Large intestine (tissue), 3 donors: Measurements from ENCODE around the gene ACOT4. TPM values are rescaled to one million over a fixed set of nuclear protein-coding genes. Genes with fewer than 3 reads are reported as not detected.

Source experiments
- DNase-seq, 2 donors: peaks; one replicate each; pipeline versions ENCODE4 v3.0.0 to v3.0.0-alpha.2; 2013
- H3K27ac ChIP-seq: one replicate; pipeline ENCODE4 v1.5.1; 2013; ENCODE audit warnings: low read length
- H3K27me3 ChIP-seq: 2 replicates; pipeline ENCODE4 v1.6.1; 2013; ENCODE audit warnings: low read length; ENCODE audit not compliant: control insufficient read depth, insufficient read depth
- H3K36me3 ChIP-seq: 2 replicates; pipeline ENCODE4 v1.6.1; 2013; ENCODE audit warnings: low read length; ENCODE audit not compliant: control insufficient read depth, insufficient read depth
- H3K4me1 ChIP-seq: one replicate; pipeline ENCODE4 v1.6.1; 2013; ENCODE audit warnings: low read length; ENCODE audit not compliant: control insufficient read depth, insufficient read depth
- H3K4me3 ChIP-seq: one replicate; pipeline ENCODE4 v1.5.1; 2013; ENCODE audit warnings: low read length
- H3K9me3 ChIP-seq: one replicate; pipeline ENCODE4 v1.6.1; 2013; ENCODE audit warnings: mild to moderate bottlenecking, low read depth, low read length, moderate library complexity; ENCODE audit not compliant: control insufficient read depth
- WGBS: methylation state at CpG from one replicate; pipeline ENCODE4 v1.1.5; 2013; ENCODE audit warnings: low lambda C conversion rate; ENCODE audit not compliant: insufficient coverage; 5-methylcytosine and 5-hydroxymethylcytosine counted together
- polyA plus RNA-seq: library from polyadenylated mRNA; unstranded; fragments of 120-200 nt; gene quantifications from one replicate; pipeline ENCODE4 v1.2.1, GENCODE V29; 2013

Gene ACOT4
- polyA plus RNA-seq, 1 donor: 2.4 TPM

GRCh38 chr14:73607241-73607640 is 15.6 kb downstream of the ACOT4 start:
- Histone ChIP-seq H3K9me3 (no peaks in the 10 kb centered on the region), H3K27ac (no peak overlapping the region), H3K4me3 (no peak overlapping the region), H3K4me1 (no peaks in the 10 kb centered on the region), H3K27me3 (no peaks in the 10 kb centered on the region), H3K36me3 (no peaks in the 10 kb centered on the region)
- DNase-seq: no peak
- WGBS: no CpG with 5 or more reads among the region's 1 CpG

- Histone ChIP-seq H3K4me3 (no peak overlapping the region), H3K27ac (no peak overlapping the region), H3K27me3 (no peaks in the 10 kb centered on the region), H3K9me3 (no peaks in the 10 kb centered on the region), H3K36me3 (no peaks in the 10 kb centered on the region), H3K4me1 (no peaks in the 10 kb centered on the region)
- no peak for DNase-seq
- WGBS: no CpG with 5 or more reads among the region's 2 CpGs
These were observed 19.0 kb downstream of the ACOT4 start for GRCh38 chr14:73610687-73611086.

GRCh38 chr14:73612339-73613045 is 20.8 kb downstream of the ACOT4 start, which contains the start of gene ACOT6:
ACOT6 (plus strand) TSS chr14:73612517; CDS start chr14:73612572, 55 bp downstream.
- H3K4me3 ChIP-seq: peak within 1 kb of the TSS; percentile 55
- no peaks in the 10 kb centered on the region for H3K9me3 ChIP-seq
- no peaks in the 10 kb centered on the region for H3K36me3 ChIP-seq
- H3K27me3 ChIP-seq: no peaks in the 10 kb centered on the region
- H3K4me1 ChIP-seq: no peaks in the 10 kb centered on the region
- DNase-seq: peak; percentile 62 to 91
- peak within 1 kb of the TSS; percentile 58 for H3K27ac ChIP-seq
- WGBS: no CpG with 5 or more reads among the region's 84 CpGs

GRCh38 chr14:73613046-73613383 is 21.3 kb downstream of the ACOT4 start:
- H3K4me1 ChIP-seq: no peaks in the 10 kb centered on the region
- H3K27ac ChIP-seq: peak overlapping the region; percentile 43
- DNase-seq: no peak
- peak overlapping the region; percentile 55 for H3K4me3 ChIP-seq
- no peaks in the 10 kb centered on the region for H3K27me3 ChIP-seq
- H3K9me3 ChIP-seq: no peaks in the 10 kb centered on the region
- no peaks in the 10 kb centered on the region for H3K36me3 ChIP-seq
- 21% methylated on average over 2 of the region's 13 CpGs for WGBS

GRCh38 chr14:73613419-73613963 is 21.8 kb downstream of the ACOT4 start:
- no peaks in the 10 kb centered on the region for H3K36me3 ChIP-seq
- no CpG with 5 or more reads among the region's 3 CpGs for WGBS
- no peak overlapping the region for H3K27ac ChIP-seq
- no peaks in the 10 kb centered on the region for H3K9me3 ChIP-seq
- DNase-seq: no peak
- no peaks in the 10 kb centered on the region for H3K4me1 ChIP-seq
- H3K4me3 ChIP-seq: peak overlapping the region; percentile 55
- no peaks in the 10 kb centered on the region for H3K27me3 ChIP-seq

GRCh38 chr14:73616831-73617230 is 25.2 kb downstream of the ACOT4 start:
- Histone ChIP-seq H3K4me1 (no peaks in the 10 kb centered on the region), H3K4me3 (no peak overlapping the region), H3K27ac (no peak overlapping the region), H3K36me3 (no peaks in the 10 kb centered on the region), H3K27me3 (no peaks in the 10 kb centered on the region), H3K9me3 (no peaks in the 10 kb centered on the region)
- WGBS: no CpG with 5 or more reads among the region's 4 CpGs
- DNase-seq: no peak

- H3K9me3 ChIP-seq: no peaks in the 10 kb centered on the region
- no CpG with 5 or more reads among the region's 1 CpG for WGBS
- H3K27ac ChIP-seq: no peak overlapping the region
- H3K36me3 ChIP-seq: no peaks in the 10 kb centered on the region
- no peaks in the 10 kb centered on the region for H3K27me3 ChIP-seq
- no peak overlapping the region for H3K4me3 ChIP-seq
- no peak for DNase-seq
- no peaks in the 10 kb centered on the region for H3K4me1 ChIP-seq
These were observed 27.9 kb downstream of the ACOT4 start for GRCh38 chr14:73619524-73619923.

GRCh38 chr14:73620268-73620667 is 28.6 kb downstream of the ACOT4 start:
- no peaks in the 10 kb centered on the region for H3K36me3 ChIP-seq
- H3K27ac ChIP-seq: no peak overlapping the region
- no CpG with 5 or more reads among the region's 10 CpGs for WGBS
- no peaks in the 10 kb centered on the region for H3K27me3 ChIP-seq
- H3K4me1 ChIP-seq: no peaks in the 10 kb centered on the region
- H3K9me3 ChIP-seq: no peaks in the 10 kb centered on the region
- no peak overlapping the region for H3K4me3 ChIP-seq
- peak; percentile 57 to 66 for DNase-seq

- Histone ChIP-seq H3K4me1 (no peaks in the 10 kb centered on the region), H3K9me3 (no peaks in the 10 kb centered on the region), H3K27me3 (no peaks in the 10 kb centered on the region), H3K36me3 (no peaks in the 10 kb centered on the region), H3K4me3 (no peak overlapping the region), H3K27ac (no peak overlapping the region)
- 100% methylated on average over 1 of the region's 4 CpGs for WGBS
- no peak for DNase-seq
These were observed 31.9 kb downstream of the ACOT4 start for GRCh38 chr14:73623504-73624054.

- no CpG with 5 or more reads among the region's 1 CpG for WGBS
- H3K4me1 ChIP-seq: no peaks in the 10 kb centered on the region
- no peaks in the 10 kb centered on the region for H3K9me3 ChIP-seq
- no peak for DNase-seq
- H3K27me3 ChIP-seq: no peaks in the 10 kb centered on the region
- H3K27ac ChIP-seq: no peak overlapping the region
- no peak overlapping the region for H3K4me3 ChIP-seq
- H3K36me3 ChIP-seq: no peaks in the 10 kb centered on the region
These were observed 34.0 kb downstream of the ACOT4 start for GRCh38 chr14:73625706-73626105.
